ENCODE data around the gene VWA3A.

The VWA3A gene

DNA sequence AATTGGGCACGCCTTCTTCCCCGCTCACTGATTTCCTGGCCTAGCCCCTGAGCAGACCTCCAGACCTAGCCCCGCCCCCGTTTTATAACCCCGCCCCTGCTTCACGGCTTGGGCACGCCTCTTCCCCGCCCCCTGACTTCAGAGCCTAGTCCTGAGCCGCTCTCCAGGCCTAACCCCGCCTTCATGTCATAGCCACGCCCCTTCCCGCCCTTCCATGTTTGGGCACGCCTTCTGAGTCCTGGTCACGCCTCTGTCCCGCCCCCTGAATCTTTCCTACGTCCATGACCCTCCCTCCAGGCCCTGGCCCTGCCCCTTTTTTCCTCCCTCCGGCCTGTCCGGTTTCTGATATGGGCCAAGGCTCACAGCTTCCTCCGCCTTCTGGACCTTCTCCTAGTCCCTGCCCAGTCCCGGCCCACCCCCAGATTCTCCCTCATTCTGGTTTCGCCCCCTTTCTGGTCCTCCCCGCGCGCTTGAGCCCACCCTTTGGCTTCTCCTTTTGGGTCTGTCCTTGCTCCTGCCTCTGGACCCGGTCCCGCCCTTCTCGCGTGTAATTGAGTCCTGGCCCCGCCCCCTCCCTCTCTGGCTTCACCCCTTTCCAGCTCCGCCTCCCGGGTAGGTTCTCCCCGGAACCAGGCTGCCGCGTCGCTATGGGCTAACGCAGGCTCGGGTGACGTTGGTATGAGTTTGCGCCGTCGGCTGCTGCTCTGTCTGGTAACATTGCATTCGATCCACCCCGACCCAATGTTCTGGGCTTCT is 98.6 kb downstream of the VWA3A start:
- peak; percentile 99 for DNase-seq (ENCODE audit: low read depth)
- TF ChIP-seq CTCF (IDR thresholded peaks at IDR 0.05; ENCODE audit: low read depth, low read length, missing control alignments): no peak
- H3K4me3 ChIP-seq (ENCODE audit: low read depth, low read length): peak overlapping the region; percentile 53
- in situ Hi-C loops (cut with HindIII; ENCODE audit: low sequenced_read_pairs): loop anchor here (25.0 kb wide), 1 partner anchor 104 kb away; the partner anchor contains the start of gene VWA3A

- peak overlapping the region; percentile 52 for H3K4me3 ChIP-seq (ENCODE audit: low read depth, low read length)
- in situ Hi-C loops (cut with HindIII; ENCODE audit: low sequenced_read_pairs): loop anchor here (25.0 kb wide), 1 partner anchor 104 kb away; the partner anchor contains the start of gene VWA3A
- no peak for TF ChIP-seq CTCF (IDR thresholded peaks at IDR 0.05; ENCODE audit: low read depth, low read length, missing control alignments)
- DNase-seq (ENCODE audit: low read depth): no peak
Measured at GRCh38 chr16:22191532-22192260, 99.4 kb downstream of the VWA3A start.

GRCh38 chr16:22192261-22193062 is 100.1 kb downstream of the VWA3A start:
- peak; percentile 90 for DNase-seq (ENCODE audit: low read depth)
- no peak for TF ChIP-seq CTCF (IDR thresholded peaks at IDR 0.05; ENCODE audit: low read depth, low read length, missing control alignments)
- peak overlapping the region; percentile 52 for H3K4me3 ChIP-seq (ENCODE audit: low read depth, low read length)
- in situ Hi-C loops (cut with HindIII; ENCODE audit: low sequenced_read_pairs): loop anchor here (25.0 kb wide), 1 partner anchor 105 kb away; the partner anchor contains the start of gene VWA3A

DNA sequence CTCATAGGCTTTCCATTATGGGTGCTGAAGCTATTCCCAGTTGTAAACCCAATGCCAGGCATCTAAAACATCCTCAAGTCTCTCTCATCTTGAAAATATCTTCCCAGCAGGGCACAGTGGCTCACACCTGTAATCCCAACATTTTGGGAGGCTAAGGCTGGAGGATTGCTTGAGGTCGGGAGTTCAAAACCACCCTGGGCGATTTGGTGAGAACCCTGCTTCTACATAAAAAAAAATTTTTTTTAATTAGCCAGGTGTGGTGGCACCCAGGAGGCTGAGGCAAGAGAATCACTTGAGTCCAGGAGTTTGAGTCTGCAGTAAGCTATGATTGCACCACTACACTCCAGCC is 100.7 kb downstream of the VWA3A start:
- no peak for TF ChIP-seq CTCF (IDR thresholded peaks at IDR 0.05; ENCODE audit: low read depth, low read length, missing control alignments)
- in situ Hi-C loops (cut with HindIII; ENCODE audit: low sequenced_read_pairs): loop anchor here (25.0 kb wide), 1 partner anchor 106 kb away; the partner anchor contains the start of gene VWA3A
- DNase-seq (ENCODE audit: low read depth): no peak
- H3K4me3 ChIP-seq (ENCODE audit: low read depth, low read length): no peak overlapping the region

DNA sequence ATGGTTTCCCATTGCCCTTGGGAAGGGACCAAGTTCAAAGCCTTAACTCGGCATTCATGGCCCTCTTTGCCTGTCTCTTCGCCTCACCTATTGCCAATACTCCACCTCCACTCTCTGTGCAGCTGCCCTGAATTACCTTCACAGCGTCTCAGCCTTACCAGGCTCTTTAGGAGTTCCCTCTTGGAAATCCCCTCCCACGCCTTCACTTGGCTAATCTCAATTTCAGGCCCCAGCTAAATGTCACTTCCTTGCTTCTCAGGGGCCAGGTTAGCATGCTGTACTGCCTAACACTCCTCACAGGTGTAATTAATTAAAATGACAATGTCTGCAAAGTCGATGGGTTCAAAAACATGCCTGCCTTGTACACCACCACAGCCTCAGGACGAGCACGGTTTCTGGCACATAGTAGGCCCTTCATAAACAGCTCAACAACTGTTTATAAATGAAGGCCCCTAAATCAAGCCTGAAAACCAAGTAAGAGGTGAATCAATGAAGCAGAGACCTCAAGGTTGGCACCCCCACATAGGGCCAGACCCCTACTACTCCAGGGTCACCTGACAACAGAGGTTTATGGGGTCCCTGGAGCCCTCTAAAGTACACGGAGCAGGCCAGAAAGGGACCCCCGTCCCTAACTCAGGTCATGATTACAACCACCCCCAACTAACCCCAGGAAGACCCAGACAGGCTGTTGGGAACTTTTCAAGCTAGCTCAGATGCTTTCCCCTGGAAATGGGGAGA is 102.5 kb downstream of the VWA3A start:
- TF ChIP-seq CTCF (IDR thresholded peaks at IDR 0.05; ENCODE audit: low read depth, low read length, missing control alignments): no peak
- no peak overlapping the region for H3K4me3 ChIP-seq (ENCODE audit: low read depth, low read length)
- in situ Hi-C loops (cut with HindIII; ENCODE audit: low sequenced_read_pairs): loop anchor here (5.0 to 25.0 kb wide), 2 partner anchors 87 to 108 kb away; partner anchors contain the start of gene VWA3A
- DNase-seq (ENCODE audit: low read depth): no peak

- in situ Hi-C loops (cut with HindIII; ENCODE audit: low sequenced_read_pairs): loop anchor here (5.0 to 25.0 kb wide), 2 partner anchors 87 to 108 kb away; partner anchors contain the start of gene VWA3A
- no peak for DNase-seq (ENCODE audit: low read depth)
- no peak for TF ChIP-seq CTCF (IDR thresholded peaks at IDR 0.05; ENCODE audit: low read depth, low read length, missing control alignments)
- no peak overlapping the region for H3K4me3 ChIP-seq (ENCODE audit: low read depth, low read length)
Measured at GRCh38 chr16:22195445-22195694, 103.0 kb downstream of the VWA3A start.

All from astrocyte of the cerebellum (primary cell).